H1 (cell line): Measurements from ENCODE around the gene ATG9B. TPM values are rescaled to one million over a fixed set of nuclear protein-coding genes. Genes with fewer than 3 reads are reported as not detected.

Experiments used
- CTCF ChIA-PET: fragments of 300-600 bp; sonication (Branson Sonifier 250); formaldehyde crosslinking; loops from one replicate; lab custom pipeline; 2021; ENCODE audit not compliant: partially characterized antibody; lab: Charles Lee
- POLR2A ChIA-PET: fragments of 300-600 bp; sonication (Branson Sonifier 250); formaldehyde crosslinking; loops from one replicate; lab custom pipeline; 2021; ENCODE audit warnings: inconsistent platforms; ENCODE audit not compliant: partially characterized antibody; lab: Charles Lee
- DNase-seq, 2 experiments: peaks; one replicate each; pipeline versions ENCODE4 v3.0.0 to v3.0.0-alpha.2; 2010 to 2022; ENCODE audit warnings: low spot score in 2 of 2, low read depth in 1 of 2, mixed read lengths in 1 of 2
- FAIRE-seq: peaks from 2 replicates; lab custom pipeline; 2011; peaks lifted over from hg19 to GRCh38; lab: Jason Lieb, UNC
- H2AFZ ChIP-seq: 2 replicates; pipeline ENCODE4 v1.8.1; 2012; ENCODE audit warnings: low read length, inconsistent platforms
- H2AK5ac ChIP-seq: 2 replicates; pipeline ENCODE4 v1.6.1; 2013; ENCODE audit warnings: low read depth, low read length
- H2BK120ac ChIP-seq: replicated peaks from 2 replicates; pipeline ENCODE3; 2013; ENCODE audit warnings: low read depth, low read length, inconsistent platforms
- H2BK12ac ChIP-seq: 2 replicates; pipeline ENCODE4 v1.6.1; 2013; ENCODE audit warnings: low read depth, low read length
- H2BK15ac ChIP-seq: 2 replicates; pipeline ENCODE4 v1.6.1; 2013; ENCODE audit warnings: low read length
- H2BK20ac ChIP-seq: 2 replicates; pipeline ENCODE4 v1.6.1; 2013; ENCODE audit warnings: low read length
- H2BK5ac ChIP-seq: 2 replicates; pipeline ENCODE4 v1.6.1; 2013; ENCODE audit warnings: low read depth, low read length
- H3K14ac ChIP-seq: 2 replicates; pipeline ENCODE4 v1.6.1; 2013; ENCODE audit warnings: inconsistent platforms; ENCODE audit not compliant: insufficient read length
- H3K18ac ChIP-seq: 2 replicates; pipeline ENCODE4 v1.6.1; 2013; ENCODE audit warnings: low read length; ENCODE audit errors: extremely low read depth
- H3K23ac ChIP-seq: 2 replicates; pipeline ENCODE4 v1.6.1; 2013; ENCODE audit warnings: inconsistent platforms; ENCODE audit not compliant: insufficient read length
- H3K23me2 ChIP-seq: 2 replicates; pipeline ENCODE4 v1.6.1; 2013; ENCODE audit warnings: low read depth, low read length
- H3K27ac ChIP-seq: 2 replicates; pipeline ENCODE4 v1.6.1; 2011; ENCODE audit warnings: low read depth, low read length, inconsistent platforms
- H3K27me3 ChIP-seq, 4 experiments: replicated peaks in 1 of 4; 1 replicate in 1 of 4; 2 replicates in 3 of 4; pipeline versions ENCODE4 v1.6.1 to v1.8.1; 2011 to 2013; ENCODE audit warnings: low read length in 3 of 4, mild to moderate bottlenecking in 3 of 4, inconsistent platforms in 2 of 4, mixed read lengths in 2 of 4, moderate library complexity in 1 of 4; ENCODE audit not compliant: control insufficient read depth in 3 of 4, insufficient read depth in 3 of 4; ENCODE audit errors: extremely low read depth in 1 of 4
- H3K36me3 ChIP-seq, 4 experiments: 2 replicates each; pipeline versions ENCODE4 v1.6.1 to v1.8.1; 2011 to 2013; ENCODE audit warnings: mild to moderate bottlenecking in 4 of 4, low read length in 3 of 4, moderate library complexity in 2 of 4, control low read depth in 1 of 4, inconsistent platforms in 1 of 4; ENCODE audit not compliant: insufficient read depth in 4 of 4, control insufficient read depth in 2 of 4
- H3K4ac ChIP-seq: replicated peaks from 2 replicates; pipeline ENCODE3; 2013; ENCODE audit warnings: low read length, low read depth, mixed read lengths, inconsistent platforms; ENCODE audit not compliant: insufficient read length
- H3K4me1 ChIP-seq, 4 experiments: replicated peaks in 1 of 4; 1 replicate in 1 of 4; 2 replicates in 3 of 4; pipeline versions ENCODE4 v1.6.1 to v1.8.1; 2011 to 2013; ENCODE audit warnings: low read length in 3 of 4, inconsistent platforms in 2 of 4, mixed read lengths in 1 of 4; ENCODE audit not compliant: insufficient read depth in 4 of 4, control insufficient read depth in 3 of 4
- H3K4me2 ChIP-seq, 2 experiments: 2 replicates each; pipeline versions ENCODE4 v1.6.1 to v1.8.1; 2011 to 2013; ENCODE audit warnings: low read depth in 2 of 2, low read length in 2 of 2, control low read depth in 1 of 2, inconsistent platforms in 1 of 2, mild to moderate bottlenecking in 1 of 2; ENCODE audit not compliant: insufficient read depth in 1 of 2
- H3K4me3 ChIP-seq, 4 experiments: fragments of 200-600, 300-600 bp in 1 of 4; sonication (generic), shearing (Covaris generic), sonication (Bioruptor Twin) in 1 of 4; 2 replicates each; pipeline versions ENCODE4 v1.5.1 to v1.8.1; 2011 to 2016; ENCODE audit warnings: low read length in 4 of 4, low read depth in 3 of 4, control low read depth in 2 of 4, inconsistent platforms in 2 of 4, mild to moderate bottlenecking in 2 of 4, mixed read lengths in 1 of 4, moderate library complexity in 1 of 4; ENCODE audit not compliant: insufficient read depth in 2 of 4; ENCODE audit errors: extremely low read depth in 1 of 4
- H3K56ac ChIP-seq: replicated peaks from 2 replicates; pipeline ENCODE3; 2013; ENCODE audit warnings: low read depth, mild to moderate bottlenecking, mixed read lengths, low read length, inconsistent platforms; ENCODE audit not compliant: insufficient read length
- H3K79me1 ChIP-seq: 2 replicates; pipeline ENCODE4 v1.6.1; 2013; ENCODE audit warnings: low read depth, low read length, control low read depth
- H3K79me2 ChIP-seq, 2 experiments: 2 replicates each; pipeline versions ENCODE4 v1.6.1 to v1.8.1; 2012 to 2013; ENCODE audit warnings: low read length in 2 of 2, mild to moderate bottlenecking in 2 of 2, inconsistent platforms in 1 of 2; ENCODE audit not compliant: insufficient read depth in 2 of 2, control insufficient read depth in 1 of 2
- H3K9ac ChIP-seq, 4 experiments: replicated peaks in 1 of 4; 1 replicate in 1 of 4; 2 replicates in 3 of 4; pipeline versions ENCODE4 v1.6.1 to v1.8.1; 2011 to 2013; ENCODE audit warnings: low read depth in 3 of 4, low read length in 3 of 4, control low read depth in 2 of 4, mild to moderate bottlenecking in 2 of 4, moderate library complexity in 2 of 4, inconsistent platforms in 1 of 4; ENCODE audit errors: extremely low read depth in 1 of 4
- H3K9me3 ChIP-seq, 2 experiments: 2 replicates each; pipeline versions ENCODE4 v1.6.1 to v1.8.1; 2012 to 2013; ENCODE audit warnings: mild to moderate bottlenecking in 2 of 2, moderate library complexity in 2 of 2, control low read depth in 1 of 2, inconsistent platforms in 1 of 2, low read depth in 1 of 2, low read length in 1 of 2, mixed read lengths in 1 of 2; ENCODE audit not compliant: insufficient read depth in 2 of 2
- H4K20me1 ChIP-seq, 2 experiments: replicated peaks in 1 of 2; 2 replicates each; pipeline versions ENCODE3 to v1.8.1; 2011 to 2013; ENCODE audit warnings: inconsistent platforms in 2 of 2, low read length in 2 of 2, mild to moderate bottlenecking in 1 of 2; ENCODE audit not compliant: insufficient read depth in 2 of 2, control insufficient read depth in 1 of 2
- H4K5ac ChIP-seq: 2 replicates; pipeline ENCODE4 v1.6.1; 2013; ENCODE audit warnings: low read length, low read depth, mixed read lengths, inconsistent platforms; ENCODE audit not compliant: insufficient read length
- H4K8ac ChIP-seq: 2 replicates; pipeline ENCODE4 v1.8.0; 2013; ENCODE audit warnings: mild to moderate bottlenecking, moderate library complexity, low read length, inconsistent platforms; ENCODE audit not compliant: insufficient read depth; ENCODE audit errors: extremely low read depth
- H4K91ac ChIP-seq: replicated peaks from 2 replicates; pipeline ENCODE3; 2013; ENCODE audit warnings: low read length, mixed read lengths, inconsistent platforms; ENCODE audit not compliant: insufficient read length
- CREB1 ChIP-seq: IDR thresholded peaks from 2 replicates; pipeline ENCODE4 v1.6.1; 2012; ENCODE audit warnings: inconsistent platforms
- WGBS, 2 experiments: shearing (Covaris generic) in 1 of 2; methylation state at CpG; one replicate each; pipeline versions ENCODE4 v1.1.6 to v1.1.7; 2013 to 2015; ENCODE audit warnings: low lambda C conversion rate in 2 of 2, mixed read lengths in 2 of 2, inconsistent platforms in 1 of 2, low coverage in 1 of 2, missing lambda C conversion rate in 1 of 2; ENCODE audit not compliant: insufficient replicate concordance in 2 of 2, insufficient coverage in 1 of 2, insufficient read length in 1 of 2; ENCODE audit errors: extremely low coverage in 1 of 2, missing lambda C conversion rate in 1 of 2; 5-methylcytosine and 5-hydroxymethylcytosine counted together
- polyA plus RNA-seq, 7 experiments: library from polyadenylated mRNA; depleted of rRNA in 3 of 7; stranded (reverse) in 5 of 7; unstranded in 2 of 7; fragments of >200 nt in 5 of 7; fragments of 200-250 nt in 2 of 7; gene quantifications; 1 replicate in 5 of 7; 2 replicates in 1 of 7; 4 replicates in 1 of 7; pipeline versions ENCODE4 v1.2.1 to v1.2.3, GENCODE V29; 2011 to 2013; ENCODE audit warnings: missing spikeins in 2 of 7, mixed read lengths in 2 of 7
- total RNA-seq: library from RNA; stranded (reverse); fragmentation: NEBNext Ultra II Directional; extraction: Animal tissue kit (Norgen Biotek cat#: 25700); gene quantifications from 2 replicates; pipeline ENCODE4 v1.2.1, GENCODE V29; 2021

Gene ATG9B
- total and polyA plus RNA-seq, 2 of the 8 experiments (the other 6 are each of a cell fraction or from before 2014, with no cell fraction given), result 1.4 to 2.3 TPM

DNA sequence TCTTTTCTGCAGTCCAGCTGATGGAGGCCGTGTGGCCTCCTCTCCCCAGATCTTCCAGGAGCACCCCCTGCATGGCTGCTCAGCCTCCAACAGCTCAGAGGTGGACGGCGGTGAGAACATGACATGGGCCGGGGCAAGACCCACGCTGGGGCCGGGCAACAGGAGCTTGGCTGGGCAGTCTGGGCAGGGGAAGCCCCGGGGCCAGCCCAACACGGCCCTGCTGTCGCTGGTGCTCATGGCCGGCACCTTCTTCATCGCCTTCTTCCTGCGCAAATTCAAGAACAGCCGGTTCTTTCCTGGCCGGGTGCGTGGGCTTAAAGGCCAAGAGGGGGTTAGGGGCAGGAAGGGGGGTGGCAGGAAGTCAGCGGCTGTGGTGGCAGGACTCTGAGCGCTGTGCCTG lies 49.7 kb upstream of the ATG9B start:
- H2BK15ac ChIP-seq, result no peak overlapping the region
- no peak for TF ChIP-seq CREB1

More for the DNA sequence above, 49.7 kb upstream of the ATG9B start:
- Histone ChIP-seq H4K20me1 (peaks cover 10 to 21% of the 10 kb centered on the region in 2 experiments), H4K5ac (no peak overlapping the region), H3K4me1 (peaks cover 0 to 12% (median 6%) of the 10 kb centered on the region in 4 experiments; a peak in 6 of 7 replicates), H3K79me2 (no peaks in the 10 kb centered on the region), H3K56ac (no peak overlapping the region), H3K27me3 (no peaks in the 10 kb centered on the region), H3K4me2 (no peak overlapping the region), H3K23ac (no peak overlapping the region), H3K36me3 (peaks cover 24 to 54% (median 50%) of the 10 kb centered on the region in 4 experiments), H3K9ac (no peak overlapping the region), H3K23me2 (no peaks in the 10 kb centered on the region), H4K8ac (no peak overlapping the region), H3K14ac (no peak overlapping the region), H2BK5ac (no peak overlapping the region), H2BK120ac (no peak overlapping the region), H2AFZ (no peak overlapping the region), H3K27ac (no peak overlapping the region), H2BK20ac (no peak overlapping the region), H2AK5ac (no peak overlapping the region), H3K18ac (no peak overlapping the region), H3K9me3 (no peaks in the 10 kb centered on the region), H4K91ac (no peak overlapping the region), H3K79me1 (no peaks in the 10 kb centered on the region; the same call in 1 of the 2 replicates), H3K4me3 (no peak overlapping the region), H3K4ac (no peak overlapping the region), H2BK12ac (no peak overlapping the region)
- 90% methylated on average over 16 of the region's 17 CpGs; no CpG with 5 or more reads in 1 of the 2 experiments for WGBS, 2 experiments
- DNase-seq, result no peak
- FAIRE-seq, result no peak
- POLR2A ChIA-PET, result interaction anchor here (0.9 to 1.1 kb wide), 2 partner anchors 13 to 30 kb away, joined by 3 to 5 read pairs; no protein-coding TSS in a partner anchor
- CTCF ChIA-PET, result interaction anchor here (1.1 to 3.5 kb wide), 2 partner anchors 13 to 37 kb away, joined by 4 to 19 read pairs; no protein-coding TSS in a partner anchor
